NCI-H2196 (cell line): ENCODE measurements around the gene PARP2.

ENCODE experiments used
- DNase-seq: peaks from one replicate; lab custom pipeline; 2025; ENCODE audit not compliant: unreplicated experiment; lab: John Stamatoyannopoulos, UW

PARP2 gene

GRCh38 chr14:20397511-20397910 lies 54.1 kb downstream of the PARP2 start:
- DNase-seq = no peak

- no peak for DNase-seq
Observed at GRCh38 chr14:20400589-20400964, 57.1 kb downstream of the PARP2 start.

GRCh38 chr14:20400965-20401593 lies 57.6 kb downstream of the PARP2 start:
- DNase-seq = no peak

GRCh38 chr14:20403521-20403920 lies 60.1 kb downstream of the PARP2 start:
- no peak for DNase-seq
